ENCODE results near the gene PTGER2.

The PTGER2 gene

DNA sequence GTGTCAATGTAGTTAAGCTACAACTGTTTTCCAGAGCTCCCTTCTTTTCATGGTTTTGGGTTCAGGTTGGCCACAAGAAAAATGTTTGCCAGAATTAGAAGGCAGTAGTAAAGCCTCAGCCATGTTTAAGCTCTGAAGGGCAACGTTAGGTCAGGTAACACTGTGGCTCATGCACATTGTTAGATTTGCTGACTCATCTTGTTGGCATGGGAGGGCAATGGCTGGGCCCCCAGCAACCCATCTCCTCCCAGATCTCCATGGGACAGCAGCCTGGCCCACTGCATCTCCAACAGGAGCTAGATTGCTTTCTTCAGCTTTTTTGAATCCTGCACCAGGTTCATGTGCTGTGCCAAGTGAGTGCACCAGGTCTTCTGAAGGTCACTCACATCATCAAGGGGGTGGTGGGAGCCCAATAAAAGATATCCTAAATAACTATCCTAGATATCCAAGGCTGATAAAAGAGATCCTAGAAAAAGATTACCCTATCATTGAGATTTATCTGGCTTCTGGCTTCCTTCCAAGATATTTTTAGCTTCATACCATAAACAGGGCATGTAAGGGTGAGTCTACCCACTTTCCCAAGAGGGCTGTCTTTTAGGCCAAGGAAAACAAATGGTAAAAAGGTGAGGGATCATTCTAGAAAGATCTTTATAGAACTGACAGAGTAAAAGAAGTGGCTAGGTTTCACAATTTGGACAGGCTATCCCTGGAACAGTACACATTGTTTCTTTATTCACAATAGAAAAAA is 28.9 kb downstream of the PTGER2 start:
- no peak for DNase-seq

DNA sequence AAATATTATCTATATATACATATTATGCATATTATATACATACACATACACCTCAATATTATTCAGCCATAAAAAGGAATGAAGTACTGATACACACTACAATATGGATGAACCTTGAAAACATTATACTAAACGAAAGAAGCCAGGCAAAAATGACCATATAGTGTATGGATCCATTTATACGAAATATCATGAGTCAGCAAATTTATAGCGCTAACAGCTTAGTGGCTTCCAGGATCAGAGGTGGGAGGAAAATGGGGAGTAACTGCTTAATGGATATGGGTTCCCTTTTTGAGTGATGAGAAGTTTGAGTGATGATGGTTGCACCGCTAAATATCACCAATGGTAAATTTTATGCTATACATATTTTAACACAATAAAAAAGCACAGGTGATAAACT is 32.7 kb downstream of the PTGER2 start:
- DNase-seq: no peak

DNA sequence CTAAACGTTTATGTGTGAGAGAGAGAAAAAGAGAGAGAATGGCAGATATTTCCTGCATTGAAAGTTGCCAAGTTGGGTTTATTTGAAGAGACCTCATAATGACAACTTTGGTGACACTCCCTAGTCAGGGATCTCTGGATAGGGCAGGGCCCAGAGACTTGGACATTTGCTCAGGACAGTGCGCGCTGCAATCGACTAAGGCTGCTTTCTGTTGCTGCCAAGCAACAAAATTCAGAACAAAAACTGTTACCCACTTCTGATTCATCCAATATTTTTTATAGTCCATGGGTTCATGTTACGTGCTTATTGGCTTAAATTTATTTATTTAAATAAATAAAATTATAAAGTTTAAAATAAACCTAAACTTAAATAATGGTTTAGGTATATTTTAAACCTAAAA is 34.2 kb downstream of the PTGER2 start:
- DNase-seq: no peak

DNA sequence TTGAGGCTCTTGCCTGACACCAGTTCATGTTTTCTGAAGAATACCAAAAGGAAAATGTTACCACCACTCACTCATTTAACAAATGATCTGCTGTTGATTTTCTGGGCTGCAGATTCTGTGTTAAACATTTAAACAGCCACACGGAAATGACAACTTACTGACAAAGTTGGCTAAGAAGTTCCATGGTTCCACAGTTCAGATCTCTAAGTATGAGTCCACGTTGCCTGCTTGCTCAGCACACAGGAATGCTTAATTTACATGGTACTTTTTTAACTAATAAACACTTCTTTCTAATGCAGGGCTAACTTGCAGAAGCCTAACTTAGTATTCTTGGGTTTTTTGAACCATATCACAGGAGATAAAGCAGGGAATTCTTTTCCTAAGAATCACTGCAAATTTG is 34.7 kb downstream of the PTGER2 start:
- DNase-seq: no peak

DNA sequence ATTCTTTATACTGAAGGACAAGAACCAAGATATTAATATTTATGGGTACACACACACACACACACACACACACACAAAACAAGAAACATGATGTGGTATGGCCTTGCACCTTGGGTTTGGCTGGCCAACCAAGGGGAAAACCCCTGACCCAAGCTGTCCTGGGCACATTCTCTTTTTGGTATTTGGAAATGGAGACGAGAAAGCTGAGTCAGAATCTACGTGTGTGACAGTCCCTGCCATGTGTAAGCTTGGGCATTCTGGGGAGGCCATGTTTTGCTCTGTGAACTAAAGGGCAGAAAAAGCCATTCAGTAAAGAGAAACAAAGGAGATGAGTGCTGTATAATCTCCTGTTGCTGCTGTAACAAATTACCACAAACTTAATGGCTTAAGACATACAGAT is 35.6 kb downstream of the PTGER2 start:
- DNase-seq: no peak

DNA sequence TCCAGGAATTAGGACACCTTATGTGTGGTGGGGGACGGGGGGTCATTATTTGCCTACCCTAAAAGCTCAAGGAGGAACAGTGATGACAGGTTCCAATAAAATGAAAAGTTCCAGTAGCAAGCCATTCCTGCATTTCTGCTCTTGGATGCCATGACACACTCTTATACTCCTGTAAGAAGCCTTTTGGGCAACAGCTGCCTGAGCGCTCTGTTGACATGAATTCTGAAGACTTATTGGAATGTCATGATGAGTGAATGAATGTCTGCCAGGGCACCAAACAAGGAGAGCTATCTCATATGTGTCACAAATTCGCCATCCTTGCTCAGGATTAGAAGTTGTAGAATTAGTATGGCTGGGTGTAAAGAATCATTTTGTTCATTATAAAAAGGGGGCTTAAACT is 36.3 kb downstream of the PTGER2 start:
- no peak for DNase-seq

DNA sequence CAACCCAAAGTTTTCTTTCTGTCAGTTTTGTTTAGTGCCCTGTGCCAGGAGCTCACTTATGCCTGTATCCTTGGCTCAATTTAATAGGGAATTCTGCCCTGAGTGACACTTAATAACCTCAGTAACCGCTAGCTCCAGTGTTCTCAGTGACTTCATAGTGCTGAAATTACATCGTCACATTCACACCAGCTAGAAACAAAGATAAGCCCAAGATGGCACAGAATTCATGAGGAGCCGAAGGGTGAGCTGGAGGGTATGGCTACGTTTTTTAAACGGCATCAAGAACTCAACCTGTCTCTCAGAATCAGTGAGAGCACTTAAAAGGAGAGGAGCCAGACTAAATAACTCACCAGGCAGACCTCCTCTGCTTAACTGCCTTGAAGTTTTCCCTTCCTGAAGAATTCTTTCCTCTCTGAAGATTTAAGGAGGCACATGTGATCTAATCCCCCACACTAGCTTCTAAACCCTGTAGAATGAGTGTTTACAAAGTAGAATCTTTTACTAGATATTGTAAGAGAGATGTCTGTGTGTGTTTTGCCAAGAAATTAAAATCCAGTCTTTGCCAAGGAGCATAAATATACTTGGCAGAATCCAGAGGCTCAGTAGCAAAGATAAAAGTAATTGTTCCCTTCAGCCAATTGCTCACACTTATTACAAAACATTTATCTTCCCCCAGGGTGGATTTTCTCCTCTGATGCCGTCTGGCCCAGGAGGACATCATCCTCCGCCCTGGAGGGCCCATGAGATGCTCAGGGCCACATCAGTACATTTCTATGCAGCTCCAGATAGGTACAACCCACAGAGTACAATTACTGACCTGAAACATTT is 37.3 kb downstream of the PTGER2 start:
- no peak for DNase-seq

DNA sequence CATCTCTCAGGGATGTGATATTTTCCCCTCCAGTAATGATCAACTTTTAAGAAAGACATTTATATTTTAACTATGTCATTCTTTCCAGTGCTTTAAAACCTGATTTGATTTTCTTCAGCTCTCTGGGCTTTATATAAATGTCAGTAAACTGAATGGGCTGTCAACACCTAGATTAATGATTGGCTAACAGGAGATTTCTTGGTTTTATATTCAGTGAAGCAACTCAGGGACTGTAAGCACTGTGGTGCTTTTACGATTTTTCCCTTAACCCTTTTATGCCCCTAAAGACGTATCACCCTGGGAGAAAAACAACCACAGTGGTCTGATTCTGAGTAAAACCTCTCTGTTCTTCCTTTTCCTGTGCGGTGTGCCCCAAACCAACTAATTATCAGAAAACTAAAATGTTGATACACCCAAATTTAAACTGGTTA is 38.0 kb downstream of the PTGER2 start:
- DNase-seq: no peak

DNA sequence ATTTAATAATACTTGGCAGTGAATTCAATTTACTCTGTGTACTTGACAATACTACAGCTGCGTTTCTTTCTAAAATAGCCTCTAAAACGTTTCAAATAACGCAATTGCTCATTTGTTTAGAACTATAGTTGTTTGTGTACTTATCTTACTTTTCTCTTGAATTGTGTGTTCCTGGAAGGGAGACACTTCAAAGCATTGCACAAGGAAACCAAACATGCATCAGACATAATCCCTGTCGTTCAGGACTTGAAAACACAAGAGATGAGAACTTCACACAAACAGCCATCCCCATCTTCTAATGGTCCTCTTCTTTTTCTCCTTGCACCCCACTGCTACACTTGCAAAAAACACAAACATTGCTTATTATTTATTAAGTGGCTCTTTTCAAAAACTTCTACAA is 38.5 kb downstream of the PTGER2 start:
- no peak for DNase-seq

DNA sequence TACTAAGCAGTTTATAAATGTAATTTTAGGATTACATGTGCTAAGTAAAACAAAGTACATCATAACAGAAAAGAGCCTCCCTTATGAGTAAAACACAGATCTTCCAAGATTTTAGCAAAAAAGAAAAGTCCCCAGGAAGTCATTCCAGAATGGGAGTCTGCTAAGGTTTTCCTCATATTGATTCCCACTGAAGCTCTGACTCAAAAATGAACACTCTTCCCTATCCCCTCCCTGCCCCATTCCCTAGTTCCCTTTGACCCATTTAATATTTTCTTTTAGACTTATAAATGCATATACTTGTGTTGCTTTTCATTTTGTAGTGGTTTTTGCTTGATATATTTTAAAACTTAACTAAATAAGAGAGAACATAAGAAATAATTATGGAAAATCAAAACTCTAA is 40.1 kb downstream of the PTGER2 start:
- DNase-seq: no peak

DNA sequence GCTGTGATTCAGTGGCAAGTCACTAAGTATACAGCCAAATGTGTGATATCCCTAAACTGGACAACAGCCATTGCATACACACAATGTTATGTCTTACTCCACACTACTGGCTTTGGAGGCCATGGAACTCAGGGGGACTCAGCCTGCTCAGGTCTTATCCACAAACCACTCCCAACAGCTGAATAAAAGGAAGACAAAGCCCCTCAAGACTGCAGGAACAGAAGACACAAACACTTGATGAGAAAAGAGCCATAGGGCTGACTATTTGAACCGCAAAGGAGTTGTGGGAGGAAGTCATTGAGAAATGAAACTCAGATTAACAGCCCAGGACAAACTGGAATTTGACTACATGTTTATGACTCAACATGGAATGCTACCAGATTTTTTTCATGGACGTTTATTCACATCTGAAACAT is 40.9 kb downstream of the PTGER2 start:
- DNase-seq: no peak

DNA sequence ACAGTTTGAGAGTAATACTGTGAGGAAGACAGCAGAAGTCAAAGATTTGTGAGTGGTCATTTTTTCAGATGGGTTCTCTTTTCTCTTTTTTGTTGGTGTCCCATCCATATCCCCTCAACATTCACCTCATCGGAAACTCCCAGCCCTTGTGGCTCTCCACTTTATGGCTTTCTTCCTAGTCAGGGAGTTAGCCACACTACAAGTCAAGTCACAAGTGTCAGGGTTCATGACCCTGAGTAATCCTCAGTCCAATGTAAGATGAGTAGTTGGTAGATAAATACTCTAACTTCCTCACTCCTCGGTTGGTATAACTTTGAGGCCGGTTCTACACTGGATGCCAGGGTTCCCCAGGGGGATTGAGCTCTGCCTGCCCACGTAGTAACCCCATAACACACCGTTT is 41.4 kb downstream of the PTGER2 start:
- DNase-seq: no peak

DNA sequence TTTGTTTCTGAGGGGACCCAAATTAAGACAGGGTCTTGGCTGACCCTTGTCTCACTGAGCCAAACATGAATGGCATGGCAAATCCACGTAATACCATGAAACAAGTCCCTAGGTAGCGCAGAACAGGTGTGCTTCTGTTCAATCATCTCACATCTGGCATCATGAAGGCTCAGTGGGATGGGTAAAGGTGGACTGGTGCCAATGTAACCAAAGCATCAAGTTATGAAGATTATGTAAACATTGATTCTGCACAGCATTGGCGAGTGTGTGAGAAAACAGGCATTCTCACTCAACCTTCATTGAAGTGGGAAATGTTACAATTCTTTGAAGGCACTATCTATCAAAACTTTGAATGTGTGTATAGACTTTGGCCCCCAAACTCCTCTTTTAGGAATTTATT is 41.9 kb downstream of the PTGER2 start:
- no peak for DNase-seq

DNA sequence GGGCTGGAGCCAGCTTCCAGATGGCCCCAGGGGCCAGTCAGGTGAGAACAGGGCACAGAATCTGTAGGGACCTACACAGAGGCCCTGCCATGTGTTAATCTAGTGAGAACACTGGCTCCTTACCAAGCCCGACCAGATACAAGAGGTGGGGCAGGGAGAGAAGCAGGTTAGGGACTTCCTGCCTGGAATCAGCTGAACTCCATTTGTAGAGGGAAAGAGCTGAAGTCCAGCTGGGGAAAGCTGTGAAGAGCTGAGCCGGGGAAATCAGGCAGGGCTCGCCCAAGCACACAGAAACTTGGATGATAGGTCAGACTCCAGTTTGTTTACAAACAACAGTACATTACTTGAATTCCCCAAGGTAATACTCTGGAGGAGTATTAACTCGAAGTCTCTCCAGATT is 46.7 kb downstream of the PTGER2 start:
- no peak for DNase-seq

DNA sequence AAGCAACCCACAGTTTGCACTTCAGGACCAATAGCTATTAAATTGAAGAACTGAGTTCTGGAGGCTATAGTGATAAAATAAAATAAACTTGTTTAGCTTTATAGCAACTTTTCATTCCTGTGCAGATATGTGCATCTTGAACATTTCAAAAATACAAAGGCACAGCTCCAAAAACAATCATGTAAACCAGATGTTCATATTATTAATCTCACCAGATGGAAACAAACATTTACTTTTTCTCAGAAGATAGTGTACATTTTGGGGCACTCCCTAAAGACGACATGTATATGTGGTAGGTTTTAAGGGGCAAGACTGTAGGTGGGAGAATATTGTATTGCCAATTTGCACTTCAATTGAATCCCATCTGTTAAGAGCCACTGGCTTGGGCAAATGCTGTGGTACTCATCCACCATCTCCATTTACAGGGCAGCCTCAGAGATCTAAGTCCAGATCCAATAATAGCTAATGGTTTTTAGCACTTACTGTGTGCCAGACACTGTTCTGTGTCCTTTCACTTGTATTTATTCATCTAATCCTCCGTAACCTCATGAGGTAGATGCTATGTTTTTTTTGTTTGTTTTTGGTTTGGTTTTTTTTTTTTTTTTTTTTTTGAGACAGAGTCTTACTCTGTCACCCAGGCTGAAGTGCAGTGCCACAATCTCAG is 49.1 kb downstream of the PTGER2 start:
- no peak for DNase-seq

DNA sequence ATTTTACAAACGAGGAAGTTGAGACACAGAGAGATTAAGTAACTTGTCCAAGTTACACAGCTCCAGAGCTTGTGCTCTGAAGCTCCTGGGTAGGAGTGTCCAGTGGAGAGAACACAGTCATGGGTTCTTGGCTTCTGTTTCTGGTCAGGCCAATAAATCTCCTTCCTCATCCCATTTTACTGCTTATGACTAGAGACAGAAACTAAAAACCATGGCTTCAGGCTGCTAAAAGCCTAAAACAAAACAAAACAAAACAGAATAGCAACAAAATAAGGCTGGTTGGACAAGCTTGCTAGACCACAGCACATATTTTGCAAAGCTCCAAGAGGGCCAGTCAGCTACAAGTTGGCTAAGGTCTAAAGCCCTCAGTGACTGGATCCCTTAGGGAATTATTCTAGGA is 49.8 kb downstream of the PTGER2 start:
- DNase-seq: no peak

DNA sequence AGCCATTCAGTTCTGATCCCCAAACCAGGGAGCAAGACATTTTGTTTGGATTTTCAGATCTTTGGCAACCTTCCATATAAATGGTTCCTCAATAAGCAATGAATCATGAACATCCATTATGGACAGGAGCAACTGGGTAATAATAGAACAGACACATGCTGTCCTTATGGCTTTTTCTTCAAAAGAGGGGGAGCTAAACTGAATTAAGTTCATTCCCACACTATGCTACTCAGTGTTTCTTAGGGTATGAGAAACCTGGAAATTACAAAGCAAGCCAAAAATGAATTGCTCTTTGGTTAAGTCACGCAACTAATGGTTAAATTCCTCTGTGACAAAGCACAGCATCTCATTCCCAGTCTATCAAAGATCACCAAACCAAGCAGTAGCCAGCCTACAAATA is 51.0 kb downstream of the PTGER2 start:
- no peak for DNase-seq

DNA sequence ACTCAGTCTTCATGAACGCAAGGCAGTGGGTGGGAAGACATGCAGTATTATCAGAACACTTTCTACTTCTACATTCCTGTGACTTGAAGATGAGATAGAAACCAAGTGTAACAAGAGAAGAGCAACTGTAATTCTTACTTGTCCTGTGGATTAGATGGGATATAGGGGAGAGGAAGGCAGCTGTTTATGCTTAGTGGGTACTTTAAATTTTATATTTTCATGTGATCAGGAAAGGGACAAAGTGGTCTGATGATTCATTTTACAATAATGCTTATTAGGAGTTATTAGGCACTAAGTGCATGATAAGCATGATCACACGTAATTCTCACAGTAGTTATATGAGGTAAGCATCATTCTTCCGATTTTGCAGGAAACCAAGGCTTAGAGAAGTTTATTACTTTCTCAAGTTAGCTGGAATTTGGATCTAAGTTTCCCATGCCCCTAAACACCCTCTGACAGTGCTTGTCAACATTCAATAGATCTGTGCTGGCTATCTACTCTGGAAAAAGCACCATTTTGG is 52.7 kb downstream of the PTGER2 start:
- DNase-seq: no peak

DNA sequence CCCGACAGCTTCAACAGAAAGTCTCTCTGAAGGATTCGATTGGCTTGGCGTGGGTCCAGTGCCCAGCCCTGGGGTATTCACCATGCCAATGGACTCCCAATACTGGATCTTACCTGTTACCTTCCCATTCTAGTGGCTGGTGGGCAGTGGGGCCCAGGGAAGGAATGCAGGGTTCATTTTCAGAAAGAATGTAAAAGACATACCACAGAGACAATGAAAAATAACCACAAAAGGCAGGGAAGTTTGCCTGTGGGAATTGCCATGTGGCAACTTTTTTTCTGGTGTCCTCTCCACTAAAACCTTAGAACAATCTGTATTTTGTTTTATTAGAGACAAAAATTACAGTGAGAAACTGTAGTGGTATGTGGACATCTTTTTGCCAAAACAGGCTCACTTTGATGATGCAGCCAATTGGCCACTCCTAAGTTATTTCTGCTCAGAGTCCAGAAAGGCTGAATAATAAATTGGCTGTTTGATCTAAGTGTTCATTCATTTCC is 55.2 kb downstream of the PTGER2 start:
- DNase-seq: no peak

DNA sequence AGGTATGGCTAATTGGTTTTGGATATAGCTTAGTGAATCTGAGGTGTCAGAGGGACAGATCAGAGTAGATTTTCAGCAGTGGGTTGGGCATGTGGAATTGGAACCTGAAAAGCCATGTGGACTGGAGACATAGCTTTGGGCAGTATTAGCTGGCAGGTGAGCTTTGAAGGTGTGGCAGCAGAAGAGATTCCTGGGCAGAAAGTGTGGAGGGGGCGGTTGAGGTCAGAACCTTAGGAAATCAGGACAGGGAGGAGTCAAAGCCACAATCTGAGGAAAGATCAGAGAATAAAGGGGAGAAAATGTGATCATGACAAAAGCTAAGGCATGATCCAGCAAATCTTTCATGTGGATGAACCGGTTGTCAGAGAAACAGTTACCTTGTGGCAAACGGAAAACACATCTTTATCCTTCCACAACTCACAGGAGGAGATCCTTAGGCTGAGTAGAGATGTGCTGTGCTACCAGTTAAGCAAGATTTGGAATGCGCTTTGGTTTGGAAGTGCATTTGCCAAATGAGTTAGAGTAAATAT is 56.4 kb downstream of the PTGER2 start:
- DNase-seq: no peak

DNA sequence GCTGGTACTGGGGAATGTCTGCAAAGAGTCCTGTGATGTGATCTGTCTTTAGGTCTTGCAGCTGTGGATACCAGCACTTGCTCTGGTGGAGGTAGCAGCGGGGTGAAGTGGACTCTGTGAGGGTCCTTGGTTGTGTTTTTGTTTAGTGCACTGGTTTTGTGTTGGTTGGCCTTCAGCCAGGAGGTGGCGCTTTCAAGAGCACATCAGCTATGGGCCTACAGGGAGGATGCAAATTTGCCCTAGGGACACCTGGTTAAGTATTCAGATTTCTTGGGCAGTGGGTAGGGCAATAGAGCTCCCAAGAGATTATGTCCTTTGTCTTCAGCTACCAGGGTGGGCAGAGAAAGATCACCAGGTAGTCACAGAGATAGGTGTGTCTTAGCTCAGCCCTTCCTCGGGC is 63.8 kb downstream of the PTGER2 start:
- no peak for DNase-seq
